Osteoblast (primary cell): ENCODE data around the gene CD40. TPM values are rescaled to one million over a fixed set of nuclear protein-coding genes. Genes with fewer than 3 reads are reported as not detected.

Experiments
- DNase-seq: peaks from one replicate; pipeline ENCODE4 v3.0.0; 2011; ENCODE audit warnings: low spot score, mixed read lengths; ENCODE audit not compliant: insufficient read length; ENCODE audit errors: missing footprints
- H2AFZ ChIP-seq: 2 replicates; pipeline ENCODE4 v1.6.0; 2011; ENCODE audit warnings: mild to moderate bottlenecking, low read length
- H3K27ac ChIP-seq: 2 replicates; pipeline ENCODE4 v1.5.1; 2011; ENCODE audit warnings: mild to moderate bottlenecking, low read depth, low read length, moderate library complexity
- H3K27me3 ChIP-seq: 2 replicates; pipeline ENCODE4 v1.6.0; 2012; ENCODE audit warnings: mild to moderate bottlenecking, control low read depth, inconsistent platforms, low read length, moderate library complexity; ENCODE audit not compliant: insufficient read depth
- H3K36me3 ChIP-seq: 2 replicates; pipeline ENCODE4 v1.5.1; 2011; ENCODE audit warnings: mild to moderate bottlenecking, low read length, control low read depth, moderate library complexity; ENCODE audit not compliant: insufficient read depth
- H3K4me1 ChIP-seq: 2 replicates; pipeline ENCODE4 v1.5.1; 2011; ENCODE audit warnings: mild to moderate bottlenecking, low read length, control low read depth, moderate library complexity; ENCODE audit not compliant: insufficient read depth
- H3K4me2 ChIP-seq: 2 replicates; pipeline ENCODE4 v1.6.0; 2011; ENCODE audit warnings: mild to moderate bottlenecking, low read length; ENCODE audit not compliant: insufficient read depth
- H3K4me3 ChIP-seq: fragments of 200-600 bp; sonication (generic); 3 replicates; pipeline ENCODE4 v1.5.1; 2012; ENCODE audit warnings: mild to moderate bottlenecking, low read length, inconsistent platforms; ENCODE audit not compliant: insufficient read depth
- H3K79me2 ChIP-seq: 2 replicates; pipeline ENCODE4 v1.6.0; 2012; ENCODE audit warnings: mild to moderate bottlenecking, low read length, control low read depth, inconsistent platforms; ENCODE audit not compliant: insufficient read depth
- H3K9me3 ChIP-seq: 2 replicates; pipeline ENCODE4 v1.5.1; 2011; ENCODE audit warnings: low read depth, low read length, control low read depth
- H4K20me1 ChIP-seq: 2 replicates; pipeline ENCODE4 v1.6.0; 2012; ENCODE audit warnings: mild to moderate bottlenecking, low read length, control low read depth; ENCODE audit not compliant: insufficient read depth
- CTCF ChIP-seq: IDR thresholded peaks from 2 replicates; pipeline ENCODE4 v1.5.1; 2011; ENCODE audit warnings: mild to moderate bottlenecking, low read depth, low read length, moderate library complexity; ENCODE audit errors: extremely low read depth
- total RNA-seq: library from RNA; depleted of rRNA; stranded (reverse); fragments of >200 nt; gene quantifications from 2 replicates; pipeline ENCODE4 v1.2.3, GENCODE V29; 2012

CD40 gene
- total RNA-seq, 1 donor: 2.5 TPM

- H4K20me1 ChIP-seq: no peaks in the 10 kb centered on the region
- H3K4me3 ChIP-seq: no peak overlapping the region
- peaks cover 36% of the 10 kb centered on the region for H3K27me3 ChIP-seq
- H3K9me3 ChIP-seq: no peaks in the 10 kb centered on the region
- no peaks in the 10 kb centered on the region for H3K79me2 ChIP-seq
- no peaks in the 10 kb centered on the region for H3K36me3 ChIP-seq
- no peak for TF ChIP-seq CTCF
- H3K4me2 ChIP-seq: no peak overlapping the region
- DNase-seq: no peak
- no peak overlapping the region for H3K27ac ChIP-seq
- peaks cover 5% of the 10 kb centered on the region for H3K4me1 ChIP-seq
- no peak overlapping the region for H2AFZ ChIP-seq
Measured at GRCh38 chr20:46113113-46113470, 5.0 kb upstream of the CD40 start.

GRCh38 chr20:46114449-46114848 is 3.7 kb upstream of the CD40 start:
- Histone ChIP-seq H3K9me3 (no peaks in the 10 kb centered on the region), H3K27me3 (peaks cover 31% of the 10 kb centered on the region), H3K4me3 (no peak overlapping the region), H4K20me1 (no peaks in the 10 kb centered on the region), H3K79me2 (no peaks in the 10 kb centered on the region), H2AFZ (no peak overlapping the region), H3K27ac (no peak overlapping the region), H3K36me3 (no peaks in the 10 kb centered on the region), H3K4me1 (peaks cover 5% of the 10 kb centered on the region), H3K4me2 (no peak overlapping the region)
- TF ChIP-seq CTCF: no peak
- no peak for DNase-seq

- Histone ChIP-seq H3K79me2 (no peaks in the 10 kb centered on the region), H3K27me3 (peaks cover 9% of the 10 kb centered on the region), H4K20me1 (peaks cover 5% of the 10 kb centered on the region), H3K27ac (no peak overlapping the region), H3K4me3 (peak overlapping the region; percentile 75), H3K4me1 (peaks cover 13% of the 10 kb centered on the region), H3K4me2 (peak overlapping the region; percentile 92), H3K9me3 (no peaks in the 10 kb centered on the region), H3K36me3 (no peaks in the 10 kb centered on the region), H2AFZ (peak overlapping the region; percentile 94)
- no peak for DNase-seq
- no peak for TF ChIP-seq CTCF
Measured at GRCh38 chr20:46118481-46119020, 437 bp downstream of the CD40 start.

GRCh38 chr20:46119028-46119546 is 973 bp downstream of the CD40 start:
- peaks cover 7% of the 10 kb centered on the region for H3K27me3 ChIP-seq
- H3K4me1 ChIP-seq: peaks cover 13% of the 10 kb centered on the region
- H2AFZ ChIP-seq: no peak overlapping the region
- H3K4me3 ChIP-seq: no peak overlapping the region
- no peaks in the 10 kb centered on the region for H3K9me3 ChIP-seq
- no peak overlapping the region for H3K27ac ChIP-seq
- no peaks in the 10 kb centered on the region for H3K36me3 ChIP-seq
- H3K79me2 ChIP-seq: no peaks in the 10 kb centered on the region
- no peak for DNase-seq
- no peak for TF ChIP-seq CTCF
- peaks cover 5% of the 10 kb centered on the region for H4K20me1 ChIP-seq
- H3K4me2 ChIP-seq: peak overlapping the region; percentile 92
